Osteoblast (primary cell): ENCODE results near the gene CPLANE2. TPM values are rescaled to one million over a fixed set of nuclear protein-coding genes. Genes with fewer than 3 reads are reported as not detected.

Source experiments
- DNase-seq: peaks from one replicate; pipeline ENCODE4 v3.0.0; 2011; ENCODE audit warnings: low spot score, mixed read lengths; ENCODE audit not compliant: insufficient read length; ENCODE audit errors: missing footprints
- H2AFZ ChIP-seq: 2 replicates; pipeline ENCODE4 v1.6.0; 2011; ENCODE audit warnings: mild to moderate bottlenecking, low read length
- H3K27ac ChIP-seq: 2 replicates; pipeline ENCODE4 v1.5.1; 2011; ENCODE audit warnings: mild to moderate bottlenecking, low read depth, low read length, moderate library complexity
- H3K27me3 ChIP-seq: 2 replicates; pipeline ENCODE4 v1.6.0; 2012; ENCODE audit warnings: mild to moderate bottlenecking, control low read depth, inconsistent platforms, low read length, moderate library complexity; ENCODE audit not compliant: insufficient read depth
- H3K36me3 ChIP-seq: 2 replicates; pipeline ENCODE4 v1.5.1; 2011; ENCODE audit warnings: mild to moderate bottlenecking, low read length, control low read depth, moderate library complexity; ENCODE audit not compliant: insufficient read depth
- H3K4me1 ChIP-seq: 2 replicates; pipeline ENCODE4 v1.5.1; 2011; ENCODE audit warnings: mild to moderate bottlenecking, low read length, control low read depth, moderate library complexity; ENCODE audit not compliant: insufficient read depth
- H3K4me2 ChIP-seq: 2 replicates; pipeline ENCODE4 v1.6.0; 2011; ENCODE audit warnings: mild to moderate bottlenecking, low read length; ENCODE audit not compliant: insufficient read depth
- H3K4me3 ChIP-seq: fragments of 200-600 bp; sonication (generic); 3 replicates; pipeline ENCODE4 v1.5.1; 2012; ENCODE audit warnings: mild to moderate bottlenecking, low read length, inconsistent platforms; ENCODE audit not compliant: insufficient read depth
- H3K79me2 ChIP-seq: 2 replicates; pipeline ENCODE4 v1.6.0; 2012; ENCODE audit warnings: mild to moderate bottlenecking, low read length, control low read depth, inconsistent platforms; ENCODE audit not compliant: insufficient read depth
- H3K9me3 ChIP-seq: 2 replicates; pipeline ENCODE4 v1.5.1; 2011; ENCODE audit warnings: low read depth, low read length, control low read depth
- H4K20me1 ChIP-seq: 2 replicates; pipeline ENCODE4 v1.6.0; 2012; ENCODE audit warnings: mild to moderate bottlenecking, low read length, control low read depth; ENCODE audit not compliant: insufficient read depth
- CTCF ChIP-seq: IDR thresholded peaks from 2 replicates; pipeline ENCODE4 v1.5.1; 2011; ENCODE audit warnings: mild to moderate bottlenecking, low read depth, low read length, moderate library complexity; ENCODE audit errors: extremely low read depth
- total RNA-seq: library from RNA; depleted of rRNA; stranded (reverse); fragments of >200 nt; gene quantifications from 2 replicates; pipeline ENCODE4 v1.2.3, GENCODE V29; 2012

The CPLANE2 gene
- total RNA-seq, 1 donor, result 14.1 TPM

GRCh38 chr1:16251381-16251780 is 14.4 kb upstream of the CPLANE2 start:
- no peaks in the 10 kb centered on the region for H3K9me3 ChIP-seq
- DNase-seq, result no peak
- no peak overlapping the region for H3K4me3 ChIP-seq
- H3K36me3 ChIP-seq, result peaks cover 33% of the 10 kb centered on the region
- H4K20me1 ChIP-seq, result peaks cover 22% of the 10 kb centered on the region
- TF ChIP-seq CTCF, result no peak
- no peaks in the 10 kb centered on the region for H3K27me3 ChIP-seq
- H3K4me2 ChIP-seq, result no peak overlapping the region
- H3K27ac ChIP-seq, result no peak overlapping the region
- peaks cover 29% of the 10 kb centered on the region for H3K4me1 ChIP-seq
- no peaks in the 10 kb centered on the region for H3K79me2 ChIP-seq
- H2AFZ ChIP-seq, result no peak overlapping the region

- Histone ChIP-seq H3K36me3 (peaks cover 28% of the 10 kb centered on the region), H3K9me3 (no peaks in the 10 kb centered on the region), H3K27ac (no peak overlapping the region), H2AFZ (no peak overlapping the region), H3K79me2 (no peaks in the 10 kb centered on the region), H4K20me1 (peaks cover 22% of the 10 kb centered on the region), H3K27me3 (no peaks in the 10 kb centered on the region), H3K4me3 (no peak overlapping the region), H3K4me2 (no peak overlapping the region), H3K4me1 (peaks cover 28% of the 10 kb centered on the region)
- no peak for DNase-seq
- no peak for TF ChIP-seq CTCF
These were observed 13.7 kb upstream of the CPLANE2 start for GRCh38 chr1:16250524-16251251.

GRCh38 chr1:16249596-16250241 is 12.7 kb upstream of the CPLANE2 start:
- H3K4me3 ChIP-seq, result no peak overlapping the region
- H3K27me3 ChIP-seq, result no peaks in the 10 kb centered on the region
- H3K36me3 ChIP-seq, result peaks cover 19% of the 10 kb centered on the region
- H4K20me1 ChIP-seq, result peaks cover 22% of the 10 kb centered on the region
- no peaks in the 10 kb centered on the region for H3K79me2 ChIP-seq
- H3K4me2 ChIP-seq, result peak overlapping the region; percentile 42
- no peaks in the 10 kb centered on the region for H3K9me3 ChIP-seq
- peaks cover 25% of the 10 kb centered on the region for H3K4me1 ChIP-seq
- no peak for DNase-seq
- H3K27ac ChIP-seq, result peak overlapping the region; percentile 17
- no peak overlapping the region for H2AFZ ChIP-seq
- TF ChIP-seq CTCF, result no peak

- H3K4me3 ChIP-seq, result no peak overlapping the region
- peaks cover 19% of the 10 kb centered on the region for H3K36me3 ChIP-seq
- H4K20me1 ChIP-seq, result peaks cover 25% of the 10 kb centered on the region
- no peaks in the 10 kb centered on the region for H3K9me3 ChIP-seq
- TF ChIP-seq CTCF, result no peak
- peak; percentile 85 for DNase-seq
- H3K27me3 ChIP-seq, result no peaks in the 10 kb centered on the region
- H2AFZ ChIP-seq, result no peak overlapping the region
- H3K27ac ChIP-seq, result peak overlapping the region; percentile 17
- H3K4me2 ChIP-seq, result peak overlapping the region; percentile 42
- H3K4me1 ChIP-seq, result peaks cover 28% of the 10 kb centered on the region
- H3K79me2 ChIP-seq, result no peaks in the 10 kb centered on the region
These were observed 11.9 kb upstream of the CPLANE2 start for GRCh38 chr1:16248603-16249516.
